Measurements from ENCODE around the gene IL36B. TPM values are rescaled to one million over a fixed set of nuclear protein-coding genes. Genes with fewer than 3 reads are reported as not detected.

The IL36B gene
- total RNA-seq, 4 donors from 2014 or later = not detected

GRCh38 chr2:113007250-113007649 lies 45.4 kb downstream of the IL36B start:
- no peak for TF ChIP-seq CTCF (IDR thresholded peaks at IDR 0.05; ENCODE audit: low read depth)

DNA sequence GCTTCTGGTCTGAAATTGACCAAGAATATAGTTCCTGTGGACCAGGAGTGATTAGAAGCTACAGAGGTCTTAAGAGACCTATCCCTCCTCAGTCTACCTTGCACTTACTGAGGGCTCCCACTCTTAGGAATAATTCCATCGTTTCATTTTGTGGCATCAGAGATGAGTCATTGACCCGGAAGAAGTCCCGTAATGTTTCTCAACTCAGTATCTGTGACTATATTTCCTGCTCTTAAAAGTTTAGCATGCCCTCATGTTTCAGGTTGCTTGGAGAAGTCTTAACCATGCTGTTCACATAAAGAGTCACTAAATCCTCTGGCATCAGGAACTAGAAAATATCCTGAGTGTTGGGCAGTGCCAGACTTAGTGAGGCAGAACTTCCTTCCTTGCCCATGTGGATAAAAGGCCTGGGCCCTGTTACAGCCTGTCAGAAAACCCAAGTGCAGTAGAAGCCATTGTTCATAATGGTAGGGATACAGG lies 47.6 kb downstream of the IL36B start, which contains the start of gene IL36A:
TSS of gene IL36A (plus strand) at position 430 of the 480 bp plus-strand sequence. CDS start 413 bp downstream, outside the sequence.
- no peak for TF ChIP-seq CTCF (IDR thresholded peaks at IDR 0.05; ENCODE audit: low read depth)

DNA sequence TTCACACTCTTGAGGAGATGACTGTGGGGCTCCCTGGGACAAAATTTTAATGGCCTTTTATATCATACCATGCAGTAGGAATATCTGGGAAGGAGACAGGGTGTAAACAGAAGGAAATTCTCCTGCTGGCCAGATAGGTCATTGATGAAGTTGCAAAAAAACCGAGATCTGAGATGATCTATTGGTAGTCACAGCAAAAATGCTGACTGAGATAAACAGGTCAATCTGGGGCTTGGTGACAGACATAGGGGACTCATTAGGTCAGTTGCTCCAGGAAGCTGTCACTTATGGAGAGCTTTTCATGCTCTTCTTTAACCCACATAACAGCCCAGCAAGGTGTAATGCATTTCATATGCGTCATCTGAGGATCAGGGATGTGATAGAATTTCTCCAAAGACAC lies 50.0 kb downstream of the IL36B start:
- no peak for TF ChIP-seq CTCF (IDR thresholded peaks at IDR 0.05; ENCODE audit: low read depth)

DNA sequence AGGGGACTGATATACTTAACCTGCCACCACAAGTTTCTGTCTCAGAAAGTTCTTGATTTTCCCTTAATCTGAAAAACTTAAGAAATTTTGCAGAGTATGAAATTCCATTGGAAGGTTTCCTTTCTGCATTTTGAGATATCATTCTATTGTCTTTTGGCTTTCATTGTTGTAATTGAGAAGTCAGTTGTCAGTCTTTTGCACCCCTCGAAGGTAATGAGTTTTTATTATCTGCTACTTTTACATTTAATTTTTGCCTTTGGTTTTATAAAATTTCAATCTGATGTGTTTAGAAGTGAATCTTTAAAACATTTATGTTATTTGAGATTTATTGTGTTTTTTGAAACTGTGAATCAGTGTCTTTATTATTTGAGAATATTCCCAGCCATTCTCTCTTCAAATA lies 52.2 kb downstream of the IL36B start:
- no peak for TF ChIP-seq CTCF (IDR thresholded peaks at IDR 0.05; ENCODE audit: low read depth)

DNA sequence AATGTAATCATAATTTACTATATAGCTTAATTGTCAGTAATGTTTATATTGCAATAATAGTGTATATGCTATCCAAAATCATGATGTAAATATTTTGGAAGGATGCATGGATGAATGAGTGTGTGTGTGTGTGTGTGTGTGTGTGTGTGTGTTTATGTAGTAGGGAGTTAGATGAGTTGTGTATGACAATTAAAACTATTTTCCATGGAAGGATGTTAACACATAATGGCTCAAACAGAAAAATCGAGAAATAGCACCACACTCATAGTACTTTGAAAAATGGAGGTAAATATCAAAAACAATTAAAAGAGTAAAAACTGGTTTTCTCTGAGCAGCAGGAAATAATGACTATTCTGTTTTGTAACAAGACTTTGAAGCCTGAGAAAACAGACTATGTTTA lies 55.5 kb downstream of the IL36B start:
- TF ChIP-seq CTCF (IDR thresholded peaks at IDR 0.05; ENCODE audit: low read depth) = no peak

- TF ChIP-seq CTCF (IDR thresholded peaks at IDR 0.05; ENCODE audit: low read depth) = no peak
Observed at GRCh38 chr2:112996635-112997034, 56.0 kb downstream of the IL36B start.

GRCh38 chr2:112995346-112995920 lies 57.2 kb downstream of the IL36B start:
- TF ChIP-seq CTCF (IDR thresholded peaks at IDR 0.05; ENCODE audit: low read depth) = no peak

Data from subcutaneous adipose tissue (tissue), 4 donors.